ENCODE data around the gene BLACAT1. TPM values are rescaled to one million over a fixed set of nuclear protein-coding genes. Genes with fewer than 3 reads are reported as not detected.
"Not testable (repeated sequence)": the region's sequence is repeated elsewhere in the genome, so short reads cannot be mapped to it uniquely, and the experiment has no call there.

BLACAT1 gene
- total and polyA plus RNA-seq, 2 of the 8 experiments (the other 6 are each of a cell fraction or from before 2014, with no cell fraction given), result 3.5 to 10.5 TPM

GRCh38 chr1:205407970-205408369 is 47.9 kb downstream of the BLACAT1 start (continued):
- no peak for TF ChIP-seq GABPA (IDR thresholded peaks at IDR 0.05; ENCODE audit: borderline replicate concordance, insufficient read depth, low read length)
- no peak for TF ChIP-seq EZH2 (IDR thresholded peaks at IDR 0.05; ENCODE audit: low read depth, low read length, severe bottlenecking)

GRCh38 chr1:205406252-205406651 is 49.6 kb downstream of the BLACAT1 start:
- H4K20me1 ChIP-seq (replicated peaks in 1 of 2; ENCODE audit: control insufficient read depth in 1 of 2, insufficient read depth in 2 of 2, low read length in 2 of 2); H3K23me2 ChIP-seq (ENCODE audit: low read depth, low read length); H3K14ac ChIP-seq (ENCODE audit: insufficient read length); H4K91ac ChIP-seq (replicated peaks; ENCODE audit: insufficient read length, low read length); FAIRE-seq; H2BK120ac ChIP-seq (replicated peaks; ENCODE audit: low read depth, low read length); H2AK5ac ChIP-seq (ENCODE audit: low read depth, low read length); H3K27ac ChIP-seq (ENCODE audit: low read depth, low read length); H2AFZ ChIP-seq (ENCODE audit: low read length); H4K8ac ChIP-seq (ENCODE audit: extremely low read depth, insufficient read depth, low read length); H3K9ac ChIP-seq (replicated peaks in 1 of 4; ENCODE audit: extremely low read depth in 1 of 4, low read depth in 3 of 4, low read length in 3 of 4); H2BK5ac ChIP-seq (ENCODE audit: low read depth, low read length); H3K4ac ChIP-seq (replicated peaks; ENCODE audit: insufficient read length, low read depth, low read length); H2BK15ac ChIP-seq (ENCODE audit: low read length); H3K79me2 ChIP-seq (ENCODE audit: control insufficient read depth in 1 of 2, insufficient read depth in 2 of 2, low read length in 2 of 2); H3K23ac ChIP-seq (ENCODE audit: insufficient read length); H3K4me1 ChIP-seq (replicated peaks in 1 of 4; ENCODE audit: control insufficient read depth in 3 of 4, insufficient read depth in 4 of 4, low read length in 3 of 4); H3K4me2 ChIP-seq (ENCODE audit: insufficient read depth in 1 of 2, low read depth in 2 of 2, low read length in 2 of 2); H3K27me3 ChIP-seq (replicated peaks in 1 of 4; ENCODE audit: control insufficient read depth in 3 of 4, extremely low read depth in 1 of 4, insufficient read depth in 3 of 4, low read length in 3 of 4); H3K79me1 ChIP-seq (ENCODE audit: low read depth, low read length); POLR2A ChIA-PET (ENCODE audit: partially characterized antibody); H3K36me3 ChIP-seq (ENCODE audit: control insufficient read depth in 2 of 4, insufficient read depth in 4 of 4, low read length in 3 of 4); H3K4me3 ChIP-seq (ENCODE audit: extremely low read depth in 1 of 4, insufficient read depth in 2 of 4, low read depth in 3 of 4, low read length in 4 of 4); H2BK12ac ChIP-seq (ENCODE audit: low read depth, low read length); H3K18ac ChIP-seq (ENCODE audit: extremely low read depth, low read length); DNase-seq (ENCODE audit: low read depth in 1 of 2, low spot score in 2 of 2); H2BK20ac ChIP-seq (ENCODE audit: low read length); H4K5ac ChIP-seq (ENCODE audit: insufficient read length, low read depth, low read length); H3K56ac ChIP-seq (replicated peaks; ENCODE audit: insufficient read length, low read depth, low read length): not testable (repeated sequence)
- peaks cover 3 to 14% of the 10 kb centered on the region in 2 experiments; a peak in 3 of 4 replicates for H3K9me3 ChIP-seq (ENCODE audit: insufficient read depth in 2 of 2, low read depth in 1 of 2, low read length in 1 of 2)
- CTCF ChIA-PET (ENCODE audit: partially characterized antibody), result interaction anchor here (0.7 to 1.7 kb wide), 3 partner anchors 56 to 118 kb away, joined by 3 to 9 read pairs (median 5); no protein-coding TSS in a partner anchor
- WGBS, 2 experiments (ENCODE audit: extremely low coverage in 1 of 2, insufficient coverage in 1 of 2, insufficient read length in 1 of 2, insufficient replicate concordance in 2 of 2, low coverage in 1 of 2, low lambda C conversion rate in 2 of 2, missing lambda C conversion rate in 1 of 2), result 90% methylated on average over 4 of the region's 12 CpGs; no CpG with 5 or more reads in 1 of the 2 experiments
